ENCODE data around the gene BBS2. TPM values are rescaled to one million over a fixed set of nuclear protein-coding genes. Genes with fewer than 3 reads are reported as not detected.

The BBS2 gene
- total RNA-seq, 2 donors from 2014 or later, result 14.3 to 19.1 TPM

DNA sequence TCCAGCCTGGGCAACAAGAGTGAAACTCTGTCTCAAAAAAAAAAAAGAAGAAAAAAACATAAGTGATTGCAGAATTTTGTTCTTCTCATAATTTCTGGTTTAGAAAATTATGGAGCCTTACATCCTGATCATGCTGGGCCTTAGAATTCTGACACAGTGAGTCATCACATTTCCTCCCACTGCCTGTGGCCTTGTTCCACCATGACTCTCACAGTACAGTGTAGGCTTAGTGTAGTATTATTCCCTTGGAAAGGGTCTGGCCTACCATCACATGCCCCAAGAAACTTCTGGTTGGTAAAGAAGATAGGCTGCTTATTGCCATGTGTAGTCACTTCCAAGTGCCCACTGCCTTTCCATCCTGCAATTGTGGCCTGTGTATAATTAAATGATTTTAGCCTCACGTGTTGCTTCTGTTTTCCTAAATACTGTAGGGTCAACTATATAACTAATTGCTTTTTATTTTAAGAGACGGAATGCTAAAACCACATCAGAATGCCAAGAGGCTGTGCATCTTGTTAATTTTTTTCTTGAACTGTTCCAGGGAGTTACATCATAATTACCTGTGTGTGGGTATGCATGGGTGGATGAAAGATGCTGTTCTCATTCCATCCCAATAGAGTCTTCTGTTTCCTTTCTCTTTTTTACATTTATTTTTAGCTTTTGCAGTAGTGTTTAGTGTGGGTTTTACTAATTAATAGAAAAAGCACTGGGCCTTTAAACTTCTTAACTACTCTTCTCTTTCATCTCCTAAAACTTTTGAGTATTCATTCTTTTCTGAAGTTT is 42.5 kb downstream of the BBS2 start:
- TF ChIP-seq POLR2A (IDR thresholded peaks at IDR 0.05), result no peak
- TF ChIP-seq, protein P1, sequence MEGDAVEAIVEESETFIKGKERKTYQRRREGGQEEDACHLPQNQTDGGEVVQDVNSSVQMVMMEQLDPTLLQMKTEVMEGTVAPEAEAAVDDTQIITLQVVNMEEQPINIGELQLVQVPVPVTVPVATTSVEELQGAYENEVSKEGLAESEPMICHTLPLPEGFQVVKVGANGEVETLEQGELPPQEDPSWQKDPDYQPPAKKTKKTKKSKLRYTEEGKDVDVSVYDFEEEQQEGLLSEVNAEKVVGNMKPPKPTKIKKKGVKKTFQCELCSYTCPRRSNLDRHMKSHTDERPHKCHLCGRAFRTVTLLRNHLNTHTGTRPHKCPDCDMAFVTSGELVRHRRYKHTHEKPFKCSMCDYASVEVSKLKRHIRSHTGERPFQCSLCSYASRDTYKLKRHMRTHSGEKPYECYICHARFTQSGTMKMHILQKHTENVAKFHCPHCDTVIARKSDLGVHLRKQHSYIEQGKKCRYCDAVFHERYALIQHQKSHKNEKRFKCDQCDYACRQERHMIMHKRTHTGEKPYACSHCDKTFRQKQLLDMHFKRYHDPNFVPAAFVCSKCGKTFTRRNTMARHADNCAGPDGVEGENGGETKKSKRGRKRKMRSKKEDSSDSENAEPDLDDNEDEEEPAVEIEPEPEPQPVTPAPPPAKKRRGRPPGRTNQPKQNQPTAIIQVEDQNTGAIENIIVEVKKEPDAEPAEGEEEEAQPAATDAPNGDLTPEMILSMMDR (IDR thresholded peaks at IDR 0.05), result no peak
- H3K27me3 ChIP-seq, result no peaks in the 10 kb centered on the region
- H3K27ac ChIP-seq, result no peak overlapping the region
- H3K4me3 ChIP-seq, result no peak overlapping the region
- no peak for ATAC-seq
- H3K36me3 ChIP-seq (replicated peaks in 1 of 2; ENCODE audit: insufficient read depth in 1 of 2, low read depth in 2 of 2), result peaks cover 0 to 22% of the 10 kb centered on the region in 2 donors
- no peaks in the 10 kb centered on the region for H3K9me3 ChIP-seq
- 85 to 86% methylated on average over 2 of the region's 2 CpGs for WGBS, 2 donors
- DNase-seq, result peak in 1 of 4 donors; percentile 8
- intact Hi-C loops (cut with DNase I), result no loop called here
- no peaks in the 10 kb centered on the region for H3K4me1 ChIP-seq

DNA sequence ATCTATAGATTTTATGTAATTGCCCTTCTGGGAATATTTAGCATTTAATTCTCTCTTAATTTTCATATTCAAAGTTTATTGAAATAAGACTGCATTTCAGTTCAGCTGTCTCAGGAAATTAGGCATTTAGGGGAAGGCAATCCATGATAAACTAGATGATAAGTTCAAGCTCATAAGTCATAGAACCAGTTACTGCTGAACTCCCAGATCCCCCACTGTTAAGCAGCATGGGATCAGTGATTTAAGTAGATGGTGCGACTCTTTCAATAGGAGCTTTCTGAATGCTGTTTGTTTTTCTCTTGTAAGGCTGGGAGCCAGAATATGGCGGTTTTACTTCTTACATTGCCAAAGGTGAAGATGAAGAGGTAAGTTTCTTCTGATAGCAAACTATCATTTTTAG is 44.6 kb downstream of the BBS2 start:
- H3K4me3 ChIP-seq, result no peak overlapping the region
- DNase-seq, result no peak
- intact Hi-C loops (cut with DNase I), result no loop called here
- no peak for TF ChIP-seq POLR2A (IDR thresholded peaks at IDR 0.05)
- TF ChIP-seq, protein P1 (IDR thresholded peaks at IDR 0.05), result no peak
- WGBS, 2 donors, result 88 to 92% methylated on average over 2 of the region's 2 CpGs
- H3K9me3 ChIP-seq, result no peaks in the 10 kb centered on the region
- no peaks in the 10 kb centered on the region for H3K27me3 ChIP-seq
- no peaks in the 10 kb centered on the region for H3K4me1 ChIP-seq
- ATAC-seq, result no peak
- H3K36me3 ChIP-seq (replicated peaks in 1 of 2; ENCODE audit: insufficient read depth in 1 of 2, low read depth in 2 of 2), result peaks cover 0 to 30% of the 10 kb centered on the region in 2 donors
- H3K27ac ChIP-seq, result no peak overlapping the region

DNA sequence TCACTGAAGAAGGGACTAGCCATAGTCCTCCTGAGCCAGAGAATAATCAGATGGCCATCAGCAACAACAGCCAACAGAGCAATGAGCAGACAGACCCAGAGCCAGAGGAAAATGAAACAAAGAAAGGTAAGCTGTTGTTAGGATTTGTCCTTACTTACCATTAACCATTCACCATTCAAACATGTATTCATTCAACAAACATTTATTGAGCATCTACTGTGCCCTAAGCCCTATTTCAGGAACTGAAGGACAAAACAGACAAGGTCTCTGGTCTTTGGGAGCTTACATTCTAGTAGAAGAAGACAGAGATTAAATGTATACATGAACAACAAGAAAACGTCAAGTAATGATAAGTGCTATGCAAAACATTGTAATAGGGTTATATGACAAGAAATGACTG is 49.2 kb downstream of the BBS2 start:
- H3K36me3 ChIP-seq (replicated peaks in 1 of 2; ENCODE audit: insufficient read depth in 1 of 2, low read depth in 2 of 2), result peaks cover 0 to 27% of the 10 kb centered on the region in 2 donors
- H3K27me3 ChIP-seq, result no peaks in the 10 kb centered on the region
- no peak for ATAC-seq
- TF ChIP-seq, protein P1 (IDR thresholded peaks at IDR 0.05), result no peak
- H3K4me3 ChIP-seq, result no peak overlapping the region
- intact Hi-C loops (cut with DNase I), result no loop called here
- no peaks in the 10 kb centered on the region for H3K4me1 ChIP-seq
- 85 to 86% methylated on average over 1 of the region's 1 CpG for WGBS, 2 donors
- no peak for DNase-seq
- no peaks in the 10 kb centered on the region for H3K9me3 ChIP-seq
- no peak overlapping the region for H3K27ac ChIP-seq

DNA sequence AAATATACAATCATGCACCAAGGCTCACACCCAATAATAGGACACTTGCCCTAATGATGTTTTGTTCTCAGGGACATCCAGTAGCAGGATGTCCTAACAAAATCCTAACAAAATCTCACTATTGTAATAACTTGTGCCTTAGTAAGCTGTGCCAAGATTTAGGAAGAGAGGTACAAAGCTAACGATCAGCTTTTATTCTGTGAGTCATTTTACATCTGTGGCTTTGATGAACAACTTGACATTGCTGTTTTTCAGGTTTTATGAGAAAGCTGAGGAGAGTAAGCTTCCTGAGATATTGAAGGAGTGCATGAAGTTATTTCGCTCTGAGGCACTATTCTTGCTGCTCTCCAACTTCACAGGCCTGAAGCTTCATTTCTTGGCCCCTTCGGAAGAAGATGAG is 49.6 kb downstream of the BBS2 start:
- ATAC-seq (no peak), DNase-seq (no peak)
- H3K9me3 ChIP-seq, result no peaks in the 10 kb centered on the region
- intact Hi-C loops (cut with DNase I), result no loop called here
- TF ChIP-seq, protein P1 (IDR thresholded peaks at IDR 0.05), result no peak
- TF ChIP-seq POLR2A (IDR thresholded peaks at IDR 0.05), result no peak
- no peak overlapping the region for H3K27ac ChIP-seq
- peaks cover 0 to 25% of the 10 kb centered on the region in 2 donors for H3K36me3 ChIP-seq (replicated peaks in 1 of 2; ENCODE audit: insufficient read depth in 1 of 2, low read depth in 2 of 2)
- 80 to 85% methylated on average over 3 of the region's 3 CpGs for WGBS, 2 donors
- H3K27me3 ChIP-seq, result no peaks in the 10 kb centered on the region
- H3K4me3 ChIP-seq, result no peak overlapping the region
- H3K4me1 ChIP-seq, result no peaks in the 10 kb centered on the region

DNA sequence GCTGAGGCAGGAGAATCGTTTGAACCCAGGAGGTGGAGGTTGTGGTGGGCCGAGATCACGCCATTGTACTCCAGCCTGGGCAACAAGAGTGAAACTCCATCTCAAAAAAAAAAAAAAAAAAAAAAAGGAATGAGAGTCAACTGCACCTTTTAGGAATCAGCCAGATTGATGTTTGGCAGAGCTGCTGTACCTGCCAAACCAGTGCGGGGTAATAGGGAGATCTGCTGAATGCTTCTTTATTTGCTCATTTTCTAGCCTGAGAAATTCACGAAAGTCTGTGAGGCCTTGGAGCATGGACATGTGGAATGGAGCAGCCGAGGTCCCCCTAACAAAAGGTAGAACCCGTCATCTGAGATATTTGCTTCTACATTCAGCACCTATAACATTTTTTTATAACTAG is 50.1 kb downstream of the BBS2 start:
- H3K4me3 ChIP-seq, result no peak overlapping the region
- H3K9me3 ChIP-seq, result no peaks in the 10 kb centered on the region
- ATAC-seq, result no peak
- H3K27me3 ChIP-seq, result no peaks in the 10 kb centered on the region
- H3K4me1 ChIP-seq, result no peaks in the 10 kb centered on the region
- H3K36me3 ChIP-seq (replicated peaks in 1 of 2; ENCODE audit: insufficient read depth in 1 of 2, low read depth in 2 of 2), result peaks cover 0 to 25% of the 10 kb centered on the region in 2 donors
- WGBS, 2 donors, result 90 to 94% methylated on average over 7 of the region's 7 CpGs
- DNase-seq, result no peak
- no peak overlapping the region for H3K27ac ChIP-seq
- TF ChIP-seq, protein P1 (IDR thresholded peaks at IDR 0.05), result no peak
- TF ChIP-seq POLR2A (IDR thresholded peaks at IDR 0.05), result no peak
- intact Hi-C loops (cut with DNase I), result no loop called here

Measured in body of pancreas (tissue), 4 donors.